Astrocyte of the spinal cord (primary cell): ENCODE measurements around the gene SETBP1.
A peak's percentile ranks its signal among the peaks of the same experiment; 100 is the strongest.

Experiments used
- DNase-seq: peaks from one replicate; pipeline ENCODE4 v3.0.0; 2011; ENCODE audit warnings: low read depth, low spot score
- H3K4me3 ChIP-seq: 2 replicates; pipeline ENCODE4 v1.5.1; 2011; ENCODE audit warnings: low read depth, mild to moderate bottlenecking, low read length, moderate library complexity
- CTCF ChIP-seq: IDR thresholded peaks from 2 replicates; pipeline ENCODE4 v1.5.1; 2012; ENCODE audit warnings: low read depth, mild to moderate bottlenecking, low read length, inconsistent platforms
- in situ Hi-C: cut with HindIII; loops from 2 replicates; pipeline ENCODE4 v1.10.0; 2017; ENCODE audit warnings: low sequenced_read_pairs

Gene SETBP1

GRCh38 chr18:44680273-44681075, at the start of gene SETBP1:
TSS of gene SETBP1 (plus strand) at chr18:44680888. CDS start at chr18:44701347, 20,459 bp downstream.
- peak; percentile 68 for DNase-seq
- no peak for TF ChIP-seq CTCF
- in situ Hi-C loops: no loop called here
- H3K4me3 ChIP-seq: peak within 1 kb of the TSS; percentile 57

GRCh38 chr18:44632469-44633145, 48.1 kb upstream of the SETBP1 start:
- TF ChIP-seq CTCF: no peak
- no peak for DNase-seq
- no peak overlapping the region for H3K4me3 ChIP-seq
- in situ Hi-C loops: no loop called here

GRCh38 chr18:44635546-44635945, 45.1 kb upstream of the SETBP1 start:
- TF ChIP-seq CTCF: no peak
- in situ Hi-C loops: no loop called here

GRCh38 chr18:44636241-44636640, 44.4 kb upstream of the SETBP1 start:
- DNase-seq: no peak
- in situ Hi-C loops: no loop called here
- no peak for TF ChIP-seq CTCF
- H3K4me3 ChIP-seq: no peak overlapping the region

More at GRCh38 chr18:44635546-44635945, 45.1 kb upstream of the SETBP1 start:
- H3K4me3 ChIP-seq: no peak overlapping the region
- no peak for DNase-seq

- no peak overlapping the region for H3K4me3 ChIP-seq
- in situ Hi-C loops: no loop called here
- DNase-seq: peak; percentile 59
- no peak for TF ChIP-seq CTCF
Measured at GRCh38 chr18:44637210-44638033, 43.3 kb upstream of the SETBP1 start.

GRCh38 chr18:44638034-44638540, 42.6 kb upstream of the SETBP1 start:
- in situ Hi-C loops: no loop called here
- DNase-seq: no peak
- no peak overlapping the region for H3K4me3 ChIP-seq
- no peak for TF ChIP-seq CTCF
